Progenitor cell of endocrine pancreas (in vitro differentiated cells): ENCODE measurements around the gene TMSB4X. TPM values are rescaled to one million over a fixed set of nuclear protein-coding genes. Genes with fewer than 3 reads are reported as not detected.
"Not testable (repeated sequence)": the region's sequence is repeated elsewhere in the genome, so short reads cannot be mapped to it uniquely, and the experiment has no call there.

Experiments used
- DNase-seq: peaks from one replicate; pipeline ENCODE4 v3.0.0; 2021; ENCODE audit warnings: low spot score; ENCODE audit not compliant: unreplicated experiment
- H3K27ac Mint-ChIP-seq: 2 replicates; pipeline ENCODE4 v1.8.0; 2021; ENCODE audit warnings: mild to moderate bottlenecking, moderate library complexity, mixed read lengths
- H3K27me3 Mint-ChIP-seq: 2 replicates; pipeline ENCODE4 v1.8.0; 2021; ENCODE audit warnings: mixed read lengths
- H3K36me3 Mint-ChIP-seq: 2 replicates; pipeline ENCODE4 v1.8.0; 2022; ENCODE audit warnings: mixed read lengths; ENCODE audit not compliant: insufficient read depth
- H3K4me1 Mint-ChIP-seq: 2 replicates; pipeline ENCODE4 v1.8.0; 2021; ENCODE audit warnings: low read depth, mixed read lengths
- H3K4me3 Mint-ChIP-seq: 2 replicates; pipeline ENCODE4 v1.8.0; 2021; ENCODE audit warnings: low read depth, mild to moderate bottlenecking, moderate library complexity, mixed read lengths
- H3K9me3 Mint-ChIP-seq: 2 replicates; pipeline ENCODE4 v1.8.0; 2021; ENCODE audit warnings: low read depth, mixed read lengths
- total RNA-seq: library from RNA; stranded (reverse); gene quantifications from 2 replicates; pipeline ENCODE4 v1.2.1, GENCODE V29; 2021
- TF ChIP-seq, protein P1 (sequence below): fragments of 200-600 bp; sonication (generic); IDR thresholded peaks from one replicate; pipeline ENCODE4 v1.5.0; 2021; ENCODE audit warnings: antibody characterized with exemption, mild to moderate bottlenecking; ENCODE audit not compliant: unreplicated experiment

TMSB4X gene
- total RNA-seq, 1 donor from 2014 or later = 1,699 TPM

DNA sequence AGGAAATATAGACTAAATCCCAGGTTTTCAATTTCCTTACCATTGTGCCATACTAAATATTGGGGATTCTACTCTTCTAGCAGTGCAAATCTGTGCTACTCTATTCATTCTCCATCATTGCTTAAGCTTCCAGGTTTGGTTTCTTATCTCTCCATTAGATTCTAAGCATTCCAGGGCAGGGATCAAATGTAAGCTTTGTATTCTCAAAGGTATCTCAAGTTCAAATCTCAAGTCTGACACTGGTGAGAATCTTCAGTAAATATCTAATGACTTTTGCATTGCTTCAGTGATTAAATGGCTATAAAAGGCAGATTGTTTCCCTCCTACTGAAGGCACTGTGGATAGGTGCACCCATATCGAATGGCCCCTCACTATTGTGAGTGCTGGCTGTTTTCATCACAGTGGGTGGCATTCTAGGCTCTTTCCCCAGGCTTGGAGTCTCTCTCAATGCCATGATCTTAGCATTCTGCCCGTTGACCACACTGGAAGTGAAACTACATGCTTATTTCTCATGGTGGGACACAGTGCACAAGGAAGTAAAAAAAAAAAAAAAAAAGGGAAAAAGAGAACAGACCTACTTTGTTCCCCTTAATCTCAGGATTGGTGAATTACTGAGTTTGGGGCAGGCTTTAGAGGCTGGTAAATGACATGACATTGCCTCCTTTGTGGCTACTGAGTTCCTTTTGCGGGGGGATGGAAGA, 40.8 kb downstream of the TMSB4X start:
- Mint-ChIP-seq H3K36me3 (no peaks in the 10 kb centered on the region), H3K4me3 (no peak overlapping the region), H3K27me3 (no peaks in the 10 kb centered on the region), H3K4me1 (peaks cover 18% of the 10 kb centered on the region), H3K9me3 (peaks cover 6% of the 10 kb centered on the region), H3K27ac (no peak overlapping the region)
- no peak for DNase-seq
- TF ChIP-seq, protein P1, sequence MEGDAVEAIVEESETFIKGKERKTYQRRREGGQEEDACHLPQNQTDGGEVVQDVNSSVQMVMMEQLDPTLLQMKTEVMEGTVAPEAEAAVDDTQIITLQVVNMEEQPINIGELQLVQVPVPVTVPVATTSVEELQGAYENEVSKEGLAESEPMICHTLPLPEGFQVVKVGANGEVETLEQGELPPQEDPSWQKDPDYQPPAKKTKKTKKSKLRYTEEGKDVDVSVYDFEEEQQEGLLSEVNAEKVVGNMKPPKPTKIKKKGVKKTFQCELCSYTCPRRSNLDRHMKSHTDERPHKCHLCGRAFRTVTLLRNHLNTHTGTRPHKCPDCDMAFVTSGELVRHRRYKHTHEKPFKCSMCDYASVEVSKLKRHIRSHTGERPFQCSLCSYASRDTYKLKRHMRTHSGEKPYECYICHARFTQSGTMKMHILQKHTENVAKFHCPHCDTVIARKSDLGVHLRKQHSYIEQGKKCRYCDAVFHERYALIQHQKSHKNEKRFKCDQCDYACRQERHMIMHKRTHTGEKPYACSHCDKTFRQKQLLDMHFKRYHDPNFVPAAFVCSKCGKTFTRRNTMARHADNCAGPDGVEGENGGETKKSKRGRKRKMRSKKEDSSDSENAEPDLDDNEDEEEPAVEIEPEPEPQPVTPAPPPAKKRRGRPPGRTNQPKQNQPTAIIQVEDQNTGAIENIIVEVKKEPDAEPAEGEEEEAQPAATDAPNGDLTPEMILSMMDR = no peak

DNA sequence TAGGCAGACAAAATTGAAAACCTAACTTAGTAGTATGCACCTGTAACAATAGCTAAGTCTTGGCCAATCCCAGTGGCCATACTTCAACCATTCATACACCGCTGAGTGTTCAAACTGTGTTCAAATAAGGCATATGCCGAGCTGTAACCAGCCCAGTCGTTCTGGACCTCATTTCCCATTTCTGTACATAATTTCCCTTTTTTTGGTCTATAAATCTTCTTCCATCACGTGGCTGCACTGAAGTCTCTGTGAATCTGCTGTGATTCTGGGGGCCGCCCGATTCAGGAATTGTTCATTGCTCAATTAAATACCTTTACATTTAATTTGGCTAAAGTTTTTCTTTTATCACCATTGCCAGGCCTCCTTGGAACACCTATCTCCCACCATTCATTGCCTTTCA, 41.8 kb downstream of the TMSB4X start:
- peaks cover 17% of the 10 kb centered on the region for H3K4me1 Mint-ChIP-seq
- not testable (repeated sequence) for H3K9me3 Mint-ChIP-seq, H3K27me3 Mint-ChIP-seq, H3K27ac Mint-ChIP-seq, H3K4me3 Mint-ChIP-seq, DNase-seq, H3K36me3 Mint-ChIP-seq

DNA sequence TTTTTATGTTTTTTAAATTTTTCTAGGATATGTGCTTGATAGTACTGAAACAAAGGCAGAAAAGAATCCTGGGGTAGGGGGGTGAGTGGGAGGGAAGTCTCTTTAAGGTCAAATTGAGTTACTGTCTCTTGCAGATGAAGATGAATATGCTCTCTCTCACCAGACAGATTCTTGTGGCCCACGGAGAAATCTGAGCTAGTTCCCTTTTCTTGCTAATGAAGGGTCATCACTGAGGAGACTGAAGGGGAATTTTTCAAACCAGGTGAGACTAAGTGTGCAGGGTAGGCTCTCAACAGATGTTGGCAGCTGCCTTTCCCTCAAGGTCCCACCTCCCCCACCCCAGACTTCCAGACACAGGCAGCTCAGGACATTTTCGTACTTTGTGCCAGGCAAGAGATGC, 48.0 kb downstream of the TMSB4X start:
- peaks cover 31% of the 10 kb centered on the region for H3K9me3 Mint-ChIP-seq
- H3K27me3 Mint-ChIP-seq = no peaks in the 10 kb centered on the region
- TF ChIP-seq, protein P1 = no peak
- DNase-seq = no peak
- no peaks in the 10 kb centered on the region for H3K36me3 Mint-ChIP-seq
- H3K4me3 Mint-ChIP-seq = no peak overlapping the region
- peaks cover 18% of the 10 kb centered on the region for H3K4me1 Mint-ChIP-seq
- no peak overlapping the region for H3K27ac Mint-ChIP-seq

DNA sequence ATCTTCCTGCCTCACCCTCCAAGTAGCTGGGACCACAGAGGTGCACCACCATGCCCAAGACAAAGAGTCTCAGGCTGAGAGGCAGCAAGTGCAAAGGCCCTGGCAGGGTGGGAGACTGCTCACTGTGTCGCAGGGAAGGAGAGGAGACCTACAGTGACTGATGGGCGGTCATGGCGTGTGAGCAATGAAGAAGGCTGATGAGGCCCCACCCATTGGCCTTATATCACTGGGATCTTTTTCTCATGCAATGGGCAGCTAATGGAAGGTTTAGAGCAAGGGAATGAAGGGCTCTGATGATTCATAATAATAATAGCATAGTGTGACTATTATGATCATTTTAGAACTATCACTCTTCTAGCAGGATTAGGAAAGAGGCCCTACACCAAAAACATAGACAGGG, 48.7 kb downstream of the TMSB4X start:
- TF ChIP-seq, protein P1 = no peak
- peaks cover 35% of the 10 kb centered on the region for H3K9me3 Mint-ChIP-seq
- H3K4me3 Mint-ChIP-seq = no peak overlapping the region
- DNase-seq = no peak
- H3K36me3 Mint-ChIP-seq = no peaks in the 10 kb centered on the region
- H3K27me3 Mint-ChIP-seq = no peaks in the 10 kb centered on the region
- H3K4me1 Mint-ChIP-seq = peaks cover 18% of the 10 kb centered on the region
- H3K27ac Mint-ChIP-seq = no peak overlapping the region

DNA sequence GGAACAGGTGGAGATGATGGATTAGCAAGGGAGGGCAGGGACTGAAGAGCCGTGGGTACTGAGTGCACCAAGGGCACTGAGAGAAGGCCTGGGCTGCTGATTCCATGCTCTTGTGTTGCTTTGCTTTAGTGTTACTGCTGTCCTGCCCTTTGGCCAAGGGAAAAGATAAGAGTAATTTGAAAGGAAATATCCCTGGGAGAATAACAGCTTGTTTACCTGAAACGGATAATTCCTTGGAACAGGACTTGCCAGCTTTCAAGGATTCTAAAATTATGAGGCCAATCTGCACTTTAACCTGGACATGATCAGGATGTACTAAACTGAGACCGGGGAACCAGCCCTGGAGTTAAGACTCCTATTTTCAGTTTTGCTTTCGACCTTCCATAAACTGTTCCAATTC, 49.1 kb downstream of the TMSB4X start:
- no peak overlapping the region for H3K4me3 Mint-ChIP-seq
- no peak for DNase-seq
- peaks cover 19% of the 10 kb centered on the region for H3K4me1 Mint-ChIP-seq
- H3K9me3 Mint-ChIP-seq = peaks cover 35% of the 10 kb centered on the region
- TF ChIP-seq, protein P1 = no peak
- no peak overlapping the region for H3K27ac Mint-ChIP-seq
- no peaks in the 10 kb centered on the region for H3K36me3 Mint-ChIP-seq
- no peaks in the 10 kb centered on the region for H3K27me3 Mint-ChIP-seq

DNA sequence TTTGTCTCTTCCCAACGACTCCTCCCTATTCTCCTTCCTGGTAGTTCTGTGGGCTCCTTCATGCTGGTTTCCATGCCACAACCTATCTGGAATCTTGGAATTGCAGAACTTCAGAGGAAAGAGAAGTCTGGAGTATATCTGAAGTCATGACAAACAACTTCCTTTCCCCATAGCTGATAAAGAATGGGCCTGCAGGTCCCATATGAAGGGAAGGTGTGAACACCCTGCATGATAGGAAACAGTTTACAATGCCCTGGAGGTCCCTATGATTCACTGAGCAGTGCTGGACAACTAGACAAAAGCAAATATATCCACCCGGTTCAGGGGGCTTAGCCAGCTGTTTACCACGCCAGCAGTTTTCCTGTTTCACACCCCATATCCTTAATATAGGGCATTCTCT, 50.1 kb downstream of the TMSB4X start:
- Mint-ChIP-seq H3K4me3 (no peak overlapping the region), H3K27ac (no peak overlapping the region), H3K9me3 (peaks cover 31% of the 10 kb centered on the region), H3K36me3 (no peaks in the 10 kb centered on the region), H3K27me3 (no peaks in the 10 kb centered on the region), H3K4me1 (peaks cover 28% of the 10 kb centered on the region)
- DNase-seq = no peak
- TF ChIP-seq, protein P1 = no peak
